GM18951 (cell line): Measurements from ENCODE around the gene IL17RD.

Experiments used
- POLR2A ChIP-seq: IDR thresholded peaks from 4 replicates; pipeline ENCODE4 v1.6.1; 2011; ENCODE audit warnings: mild to moderate bottlenecking; ENCODE audit not compliant: insufficient read length, insufficient read depth; ENCODE audit errors: extremely low read depth
- in situ Hi-C: fragments of 300-500 bp; cut with MboI; formaldehyde crosslinking; loops from one replicate; pipeline ENCODE4 v1.12.0; 2022; ENCODE audit warnings: low sequenced_read_pairs, mixed read lengths, inconsistent platforms; ENCODE audit not compliant: unreplicated experiment

IL17RD gene

DNA sequence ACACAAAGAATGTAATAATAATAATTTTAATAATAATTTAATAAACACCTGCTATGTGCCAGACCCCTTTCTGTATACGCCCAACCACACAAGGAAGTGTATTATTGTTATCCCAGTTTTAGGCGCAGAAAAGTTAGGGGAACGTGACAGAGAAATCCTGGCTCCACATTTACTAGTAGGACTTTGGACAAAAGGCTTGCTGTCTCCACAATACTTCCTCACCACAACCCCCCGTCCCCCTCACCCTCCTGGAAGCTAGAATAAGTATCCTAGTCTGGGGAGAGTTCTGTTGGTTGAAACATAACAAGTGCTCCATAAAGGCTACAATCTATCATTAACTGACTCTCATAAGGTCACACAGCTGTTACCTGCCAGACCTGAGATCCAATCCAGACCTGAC is 488 bp upstream of the IL17RD start:
- in situ Hi-C loops = no loop called here
- TF ChIP-seq POLR2A = no peak

DNA sequence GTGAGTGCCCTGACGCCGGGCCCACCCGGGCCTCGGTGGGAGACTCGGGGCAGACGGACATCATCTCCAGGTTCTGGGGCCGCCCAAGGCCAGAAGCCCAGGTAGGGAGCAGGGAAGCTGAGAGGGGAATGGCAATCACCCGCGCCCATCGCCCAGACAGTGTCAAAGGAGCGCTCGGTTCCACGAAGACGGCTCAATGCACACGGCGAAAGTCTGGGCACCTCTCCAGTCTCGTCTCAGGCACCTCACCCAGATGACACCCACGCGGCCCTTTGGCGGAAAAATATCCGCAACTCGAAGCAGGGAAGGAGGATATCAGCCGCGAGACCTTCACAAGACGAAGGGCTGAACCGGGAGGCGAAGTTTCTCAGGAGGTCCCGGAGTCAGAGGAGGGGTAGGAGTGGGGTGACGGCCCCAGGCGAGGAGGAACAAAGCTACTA is 916 bp downstream of the IL17RD start:
- in situ Hi-C loops = no loop called here
- TF ChIP-seq POLR2A = no peak

DNA sequence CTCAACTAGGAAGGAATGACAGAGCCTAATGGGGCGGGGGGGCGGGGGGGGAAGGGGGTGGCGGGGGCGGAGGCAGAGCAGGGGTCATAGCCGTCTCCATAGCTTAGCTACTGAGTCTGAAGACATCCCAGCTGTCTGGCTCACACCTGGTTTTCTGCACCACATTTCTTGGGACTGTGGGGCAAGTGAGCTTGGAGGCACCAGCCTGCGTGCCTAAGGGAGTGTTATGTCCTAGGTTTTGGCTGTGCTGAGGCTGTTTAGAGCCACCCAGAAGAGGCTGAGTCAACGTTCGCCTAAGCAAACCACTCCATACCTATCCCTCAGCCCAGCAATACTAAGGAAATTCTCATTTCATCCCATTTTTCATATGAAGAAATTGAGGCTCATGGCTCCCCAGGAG is 1.4 kb downstream of the IL17RD start:
- in situ Hi-C loops = no loop called here
- no peak for TF ChIP-seq POLR2A

DNA sequence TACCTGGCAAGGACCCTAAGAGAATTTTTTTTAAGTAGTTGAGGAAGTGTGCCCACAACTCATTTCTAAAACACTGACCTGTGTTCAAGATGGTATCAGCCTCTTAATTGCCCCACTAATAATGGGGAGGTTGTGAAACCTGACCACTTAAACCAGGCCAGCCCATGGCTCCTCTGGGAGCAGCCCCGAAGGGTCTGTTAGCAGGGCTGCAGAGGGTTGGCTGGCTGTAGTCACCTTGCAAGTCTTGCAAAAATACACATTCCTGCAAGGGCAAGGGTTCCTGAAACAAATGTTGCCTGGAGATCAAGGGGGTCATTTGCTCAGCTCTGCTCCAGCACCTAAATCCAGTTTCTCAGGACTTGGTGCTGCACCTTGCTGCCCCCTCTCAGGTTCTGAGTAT is 3.2 kb downstream of the IL17RD start:
- in situ Hi-C loops = no loop called here
- TF ChIP-seq POLR2A = no peak

DNA sequence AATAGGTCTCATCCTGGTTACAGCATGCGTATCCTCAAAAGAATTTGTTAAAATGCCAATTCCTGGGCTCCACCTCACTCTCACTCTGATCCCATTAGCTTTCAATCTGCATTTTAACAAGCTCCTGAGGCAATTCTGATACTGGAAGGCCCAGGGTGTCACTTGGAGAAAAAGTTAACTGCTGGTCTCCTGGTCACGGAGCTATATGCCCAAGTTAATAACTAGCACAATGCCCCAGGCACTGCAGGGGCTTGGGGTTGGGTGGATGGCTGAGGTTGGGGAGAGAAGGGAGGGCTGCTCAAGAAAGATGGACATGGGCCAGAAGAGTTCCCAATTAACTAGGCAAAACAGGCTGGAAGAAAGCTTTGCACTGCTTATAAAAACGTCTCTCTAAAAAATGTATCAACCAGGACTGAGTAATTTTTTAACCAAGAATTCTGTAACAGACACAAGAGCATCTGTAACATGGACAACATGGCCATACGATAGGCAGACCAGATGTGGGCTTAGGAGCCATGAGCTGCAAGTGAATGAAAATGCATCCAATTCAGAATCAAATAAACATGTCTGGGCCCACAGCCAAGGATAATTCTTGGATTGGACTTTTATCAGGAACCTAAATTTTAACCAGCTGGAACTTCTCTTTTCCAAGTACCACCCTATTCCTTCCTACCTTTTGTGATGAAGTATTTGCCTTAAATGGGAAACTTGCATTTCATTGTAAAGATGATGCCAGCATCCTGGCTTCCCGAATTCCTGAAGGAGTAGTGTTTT is 4.2 kb downstream of the IL17RD start:
- in situ Hi-C loops = no loop called here
- TF ChIP-seq POLR2A = no peak

DNA sequence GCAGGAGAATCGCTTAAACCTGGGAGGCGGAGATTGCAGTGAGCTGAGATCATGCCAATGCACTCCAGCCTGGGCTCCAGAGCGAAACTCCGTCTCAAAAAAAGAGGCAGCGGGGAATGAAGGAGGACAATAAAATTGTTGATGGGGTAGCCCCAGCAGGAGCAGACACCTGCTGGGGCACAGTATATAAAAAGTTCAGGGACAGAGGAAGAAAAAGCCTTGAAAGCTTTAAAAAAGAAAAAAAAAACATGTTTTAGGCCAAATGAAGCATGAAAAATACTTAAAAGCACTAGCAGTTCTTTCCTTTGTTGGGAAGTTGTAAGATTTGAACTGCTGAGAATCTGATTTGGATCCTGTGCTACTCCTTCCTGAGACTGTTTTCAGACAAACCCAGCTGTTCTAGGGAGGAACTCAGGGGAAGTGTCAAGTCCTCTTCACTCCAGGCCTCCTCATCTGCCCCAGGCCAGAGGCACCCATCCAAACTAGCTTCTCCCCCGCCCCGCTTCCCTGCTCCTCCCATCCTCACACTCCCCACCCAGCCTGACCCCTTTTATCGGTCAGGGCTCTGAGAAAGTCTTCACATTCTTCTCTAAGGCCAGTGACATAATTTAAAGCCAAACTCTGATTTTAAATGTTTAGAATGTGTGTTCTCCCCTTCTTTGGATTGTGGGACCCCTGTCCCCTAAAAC is 4.9 kb downstream of the IL17RD start:
- in situ Hi-C loops = no loop called here
- TF ChIP-seq POLR2A = no peak

DNA sequence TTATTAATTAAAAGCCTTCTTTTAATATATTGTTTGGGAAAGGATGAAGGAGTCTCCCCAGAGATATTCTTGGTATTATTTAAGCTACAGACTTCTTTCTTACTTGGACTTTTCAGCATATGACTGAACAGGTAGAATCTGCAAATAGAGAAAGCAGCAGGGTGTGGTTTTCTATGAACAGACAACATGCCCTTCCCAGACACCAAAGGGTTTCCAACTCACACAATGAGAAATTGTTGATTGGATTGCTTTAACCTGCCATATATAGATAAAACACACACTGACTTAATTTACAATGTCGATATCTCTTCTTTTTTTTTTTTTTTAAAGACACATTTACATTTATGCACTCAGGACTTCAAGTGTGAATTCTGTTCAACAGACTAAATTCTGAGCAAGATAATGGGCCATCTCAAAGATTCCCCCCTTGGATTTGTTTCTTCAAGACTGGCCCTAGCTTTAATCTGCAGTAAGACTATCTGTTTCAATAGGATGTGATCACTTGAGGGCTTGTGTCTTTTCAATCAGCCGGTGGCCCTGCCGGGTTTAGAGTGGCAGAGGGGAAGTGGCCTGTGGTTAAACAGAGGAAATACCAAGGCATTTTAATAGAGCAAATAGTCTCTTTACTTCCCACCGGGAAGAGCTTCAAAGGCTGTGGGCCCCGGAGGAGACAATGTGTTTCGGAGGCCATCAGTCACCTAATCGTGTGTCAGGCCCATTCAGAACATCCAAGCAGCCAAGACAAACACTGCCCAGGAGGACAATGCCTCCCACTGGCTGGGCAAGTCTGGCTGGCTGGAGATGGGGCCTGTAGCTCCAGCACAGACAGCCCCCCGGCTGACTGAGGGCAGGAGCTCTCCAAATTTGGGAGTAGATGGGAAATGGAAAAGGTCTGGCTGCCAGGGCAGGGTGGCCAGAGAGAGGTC is 6.1 kb downstream of the IL17RD start:
- in situ Hi-C loops = no loop called here
- no peak for TF ChIP-seq POLR2A

DNA sequence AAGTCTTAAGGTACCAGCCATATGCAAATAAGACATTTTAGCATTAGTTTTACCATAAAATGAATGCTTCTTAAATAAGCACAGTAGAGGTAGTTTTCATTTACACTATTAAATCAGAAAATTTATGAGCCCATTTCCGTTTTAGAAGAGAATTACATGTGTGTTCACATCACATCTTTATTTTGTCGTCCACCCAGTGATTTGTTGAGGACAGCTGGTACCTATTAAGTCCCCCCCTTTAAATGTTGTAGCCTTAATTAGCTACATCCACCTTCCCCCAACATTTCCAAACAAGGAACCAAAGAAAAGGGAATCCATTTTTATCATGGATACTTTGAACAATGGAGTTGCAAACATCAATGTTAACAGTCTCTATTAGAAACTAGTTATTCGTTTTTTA is 6.8 kb downstream of the IL17RD start:
- TF ChIP-seq POLR2A = no peak
- in situ Hi-C loops = no loop called here

DNA sequence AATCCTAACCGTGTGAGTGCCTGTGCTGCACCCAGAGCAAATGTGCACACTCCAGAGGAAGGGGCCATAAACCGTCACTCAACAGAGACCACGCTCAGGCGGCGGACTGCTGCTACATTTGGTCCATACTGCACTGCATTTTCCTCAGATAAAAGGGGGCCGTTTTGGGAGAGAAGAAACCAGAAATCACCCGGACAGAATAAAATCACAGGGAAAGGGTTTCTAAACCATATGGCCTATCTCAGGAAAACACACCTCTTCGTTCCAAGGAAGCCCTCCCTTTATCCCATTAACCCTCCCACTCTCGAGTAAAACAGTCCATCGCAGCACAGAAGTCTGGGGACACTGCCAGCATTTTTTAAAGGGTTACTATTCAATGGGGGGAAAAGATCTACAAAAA is 7.6 kb downstream of the IL17RD start:
- no peak for TF ChIP-seq POLR2A
- in situ Hi-C loops = no loop called here

DNA sequence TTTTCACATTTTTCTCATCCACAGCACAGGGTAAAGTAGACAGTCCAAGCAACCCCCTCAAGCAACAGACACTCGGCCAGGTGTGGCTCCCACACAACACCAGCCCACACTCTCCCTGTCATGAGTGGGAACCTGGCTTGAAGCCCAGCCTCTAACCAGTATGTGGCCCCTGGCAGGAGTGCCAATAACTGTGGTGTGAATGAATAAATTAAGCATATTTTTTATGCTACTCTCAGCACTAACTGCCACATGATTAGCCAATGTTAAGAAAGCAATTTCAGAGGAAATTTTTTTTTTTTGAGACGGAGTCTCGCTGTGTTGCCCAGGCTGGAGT is 9.9 kb downstream of the IL17RD start:
- in situ Hi-C loops = no loop called here
- TF ChIP-seq POLR2A = no peak

DNA sequence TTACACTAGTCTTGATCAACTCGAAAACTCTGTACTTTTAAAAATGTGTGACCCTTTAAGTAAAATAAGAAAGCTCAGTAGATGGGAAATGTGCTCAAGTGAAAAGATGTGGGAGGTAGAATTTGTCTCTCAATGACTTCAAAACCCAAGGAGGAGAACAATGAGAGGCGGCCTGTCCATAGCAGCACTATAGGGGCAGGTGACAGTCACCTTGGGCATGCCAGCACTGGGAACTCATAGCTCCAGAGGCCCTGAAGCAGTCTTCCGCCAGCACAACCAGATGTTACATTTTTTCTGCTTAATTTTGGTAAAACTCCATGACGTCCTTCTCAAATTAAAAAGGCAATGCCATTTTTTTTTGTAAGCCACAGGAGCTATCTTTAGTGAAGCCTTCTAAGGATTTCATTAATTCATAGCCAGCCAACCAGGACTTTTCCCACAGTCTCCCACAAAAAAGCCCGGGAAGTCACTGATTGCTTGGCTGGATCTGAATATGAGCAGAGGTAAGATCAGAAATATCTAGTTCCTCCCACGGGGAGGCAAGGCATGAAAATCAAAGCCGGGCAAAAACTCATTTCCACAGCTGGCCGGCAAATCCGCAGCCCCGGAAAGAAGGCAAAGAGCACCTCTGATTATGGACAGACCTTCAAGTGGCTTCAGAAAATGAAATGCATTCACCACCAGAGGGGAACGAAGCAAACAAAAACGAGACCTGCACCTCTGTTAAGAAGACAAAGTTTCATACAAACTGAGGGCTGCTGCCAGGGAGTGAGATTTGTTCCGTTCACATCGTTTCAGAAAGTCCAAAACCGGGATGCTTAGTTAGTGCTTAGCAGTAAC is 10.5 kb downstream of the IL17RD start:
- no peak for TF ChIP-seq POLR2A
- in situ Hi-C loops = no loop called here

DNA sequence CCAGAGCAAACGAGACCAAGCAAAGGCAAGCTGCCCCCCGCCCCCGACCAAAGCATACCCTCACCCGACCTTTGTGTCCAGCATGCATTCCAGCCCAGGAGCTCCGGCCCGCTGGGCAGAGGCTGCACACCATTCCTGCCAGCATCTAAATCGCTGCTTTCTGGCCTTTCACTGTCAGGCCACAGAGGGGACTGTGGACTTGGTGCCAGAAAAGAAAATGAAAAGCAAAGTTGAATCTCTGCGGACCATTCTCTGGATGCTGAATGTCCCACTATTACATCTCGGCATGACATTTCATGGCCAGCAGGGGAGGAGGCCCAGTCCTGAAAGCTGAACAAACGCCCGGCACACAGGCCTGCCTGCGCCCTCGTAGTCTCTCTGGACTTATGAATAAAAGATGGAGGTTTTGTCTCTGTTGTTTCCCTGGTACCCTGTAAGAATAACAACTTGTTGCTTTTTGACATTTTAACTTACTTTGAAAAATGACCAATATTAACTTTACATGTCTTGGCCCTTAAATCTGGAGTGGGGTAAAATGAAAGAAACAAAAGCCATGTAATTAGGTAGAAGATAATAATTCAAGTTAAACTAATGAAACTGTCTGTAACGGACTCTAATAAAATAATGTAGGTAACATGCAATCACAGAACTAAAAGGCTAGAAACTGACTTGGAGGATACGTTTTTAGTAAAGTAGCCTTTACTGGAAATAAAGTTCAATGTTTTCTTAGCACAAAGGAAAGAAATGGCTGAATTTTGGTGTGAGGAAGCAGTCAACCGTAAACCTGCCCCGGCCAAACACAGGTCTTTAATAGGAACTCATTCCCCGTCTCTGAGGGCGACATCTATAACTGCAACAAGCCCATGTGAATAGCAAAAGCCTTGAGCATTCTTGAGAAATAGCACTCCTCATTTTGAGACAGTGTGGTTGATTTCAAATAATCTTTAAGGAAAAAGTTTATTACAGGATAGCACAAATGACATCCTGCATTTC is 12.7 kb downstream of the IL17RD start:
- no peak for TF ChIP-seq POLR2A
- in situ Hi-C loops = no loop called here

DNA sequence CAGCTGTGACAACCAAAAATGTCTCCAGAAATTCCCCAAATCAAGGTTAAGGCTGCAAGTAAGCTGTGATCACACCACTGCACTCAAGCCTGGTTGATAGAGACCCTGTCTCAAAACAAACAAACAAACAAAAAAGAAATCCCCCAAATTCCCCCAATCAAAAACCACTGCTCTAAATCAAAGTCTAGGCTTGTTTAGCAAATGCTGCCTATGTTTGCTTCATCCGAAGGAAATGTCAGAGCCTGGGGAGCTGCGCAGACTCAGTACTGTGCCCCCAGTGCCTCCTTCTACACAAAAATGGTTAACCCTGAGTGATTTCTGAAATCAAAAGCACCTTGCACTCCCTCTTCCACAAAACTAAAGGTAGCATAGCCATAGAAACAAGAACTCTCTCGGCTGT is 13.4 kb downstream of the IL17RD start:
- TF ChIP-seq POLR2A = no peak
- in situ Hi-C loops = no loop called here
